GM23338 (cell line): ENCODE results near the gene ZNF644.

Experiments used
- CTCF ChIP-seq, 2 experiments: fragments of 200-600 bp in 1 of 2; sonication (generic) in 1 of 2; conservative IDR thresholded peaks; 2 replicates each; pipeline versions ENCODE4 v1.5.1 to v1.6.1; 2016 to 2017; ENCODE audit warnings: antibody characterized with exemption in 2 of 2, low read depth in 2 of 2, mild to moderate bottlenecking in 2 of 2, moderate library complexity in 1 of 2
- EZH2 ChIP-seq: fragments of 200-600 bp; sonication (generic); IDR thresholded peaks from one replicate; pipeline ENCODE4 v1.8.0; 2017; ENCODE audit warnings: antibody characterized with exemption, mild to moderate bottlenecking, low read depth; ENCODE audit not compliant: unreplicated experiment
- EZH2phosphoT487 ChIP-seq: fragments of 200-600 bp; sonication (generic); IDR thresholded peaks from one replicate; pipeline ENCODE4 v1.8.1; 2018; ENCODE audit warnings: antibody characterized with exemption; ENCODE audit not compliant: unreplicated experiment
- JUNB ChIP-seq: IDR thresholded peaks from one replicate; pipeline ENCODE4 v1.6.1; 2016; ENCODE audit warnings: antibody characterized with exemption; ENCODE audit not compliant: unreplicated experiment
- NANOG ChIP-seq: IDR thresholded peaks from 2 replicates; pipeline ENCODE4 v1.6.1; 2016; ENCODE audit warnings: antibody characterized with exemption, borderline replicate concordance
- REST ChIP-seq: IDR thresholded peaks from one replicate; pipeline ENCODE4 v1.6.1; 2018; ENCODE audit warnings: antibody characterized with exemption; ENCODE audit not compliant: unreplicated experiment

DNA sequence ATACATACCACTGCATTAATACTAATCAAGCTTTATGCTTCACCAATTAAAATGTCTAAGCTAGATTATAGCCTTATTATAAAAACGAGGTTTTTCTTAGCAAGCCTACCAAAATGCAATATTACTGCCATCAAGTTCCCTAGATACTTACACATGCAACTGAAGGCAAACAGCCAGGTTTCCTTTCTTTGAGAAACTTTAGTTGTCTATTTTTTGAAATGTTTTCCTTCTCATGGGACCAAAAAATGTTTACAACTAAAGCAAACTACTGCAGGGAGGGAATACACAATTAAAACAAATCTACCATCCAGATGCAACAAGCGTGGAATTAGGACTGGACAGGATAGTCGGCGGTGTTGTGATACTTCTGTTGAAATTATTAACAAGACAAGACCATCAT lies 1.3 kb downstream of the ZNF644 start:
- TF ChIP-seq CTCF (conservative IDR thresholded peaks at IDR 0.05; ENCODE audit: low read depth in 2 of 2) (no peak), NANOG (no peak), REST (no peak), JUNB (no peak), EZH2 (no peak), EZH2phosphoT487 (no peak)
